HG03354 (cell line): ENCODE data around the gene SPATA1.
"Not testable (repeated sequence)": the region's sequence is repeated elsewhere in the genome, so short reads cannot be mapped to it uniquely, and the experiment has no call there.

Experiments
- ATAC-seq: cut with Tn5 transposase; IDR thresholded peaks from one replicate; pipeline ENCODE4 v1.9.1; 2021; ENCODE audit warnings: mild to moderate bottlenecking; ENCODE audit not compliant: unreplicated experiment, poor library complexity, severe bottlenecking

Gene SPATA1

DNA sequence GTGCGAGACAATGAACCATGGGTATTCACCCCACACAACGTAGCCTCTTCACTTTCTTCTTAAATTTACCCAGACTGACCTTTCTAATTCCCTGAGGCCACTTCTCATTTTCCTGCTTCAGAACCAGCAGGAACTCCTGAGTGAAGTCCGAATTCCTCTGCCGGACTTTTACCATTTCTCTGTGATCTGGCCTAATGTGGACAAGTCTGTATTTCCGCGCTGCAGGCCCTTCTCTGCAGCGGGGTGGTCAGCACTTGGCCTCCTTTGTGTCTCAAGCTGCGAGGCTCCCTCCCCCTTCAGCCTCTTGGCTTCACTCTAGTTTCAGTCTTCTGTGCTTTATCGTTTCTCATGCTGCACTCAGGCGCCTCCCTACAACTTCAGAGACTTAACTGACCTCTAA lies 77.5 kb downstream of the SPATA1 start:
- ATAC-seq = no peak

DNA sequence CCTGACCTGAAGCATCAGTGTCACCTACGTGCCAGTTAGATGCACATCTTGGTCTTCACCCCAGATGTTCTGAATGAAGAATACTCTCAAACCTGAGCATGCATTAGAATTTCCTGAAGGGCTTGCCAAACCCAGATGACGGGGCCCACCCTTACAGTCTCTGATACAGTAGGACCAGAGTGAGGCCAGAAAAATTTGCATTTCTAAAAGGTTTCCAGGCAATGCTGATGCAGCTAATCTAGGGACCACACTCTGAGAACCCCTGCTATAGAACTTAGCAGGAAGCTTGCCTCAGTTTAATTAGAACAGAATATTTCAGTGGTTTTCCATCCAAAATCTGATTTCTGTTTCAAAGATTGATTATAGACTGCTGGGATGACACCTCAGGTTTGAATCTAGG lies 77.9 kb downstream of the SPATA1 start:
- no peak for ATAC-seq

- ATAC-seq = no peak
These were observed 79.6 kb downstream of the SPATA1 start for GRCh38 chr1:84585803-84586202.

- no peak for ATAC-seq
These were observed 80.9 kb downstream of the SPATA1 start for GRCh38 chr1:84587099-84587498.

DNA sequence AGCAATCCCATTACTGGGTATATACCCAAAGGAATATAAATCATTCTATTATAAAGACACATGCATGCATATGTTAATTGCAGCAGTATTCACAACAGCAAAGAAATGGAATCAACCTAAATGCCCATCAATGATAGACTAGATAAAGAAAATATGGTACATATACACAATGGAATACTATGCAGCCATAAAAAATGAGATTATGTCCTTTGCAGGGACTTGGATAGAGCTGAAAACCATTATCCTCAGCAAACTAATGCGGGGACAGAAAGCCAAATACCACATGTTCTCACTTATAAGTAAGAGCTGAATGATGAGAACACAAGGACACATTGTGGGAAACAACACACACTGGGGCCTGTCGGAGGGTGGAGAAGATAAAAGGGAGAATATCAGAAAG lies 88.8 kb downstream of the SPATA1 start:
- not testable (repeated sequence) for ATAC-seq

DNA sequence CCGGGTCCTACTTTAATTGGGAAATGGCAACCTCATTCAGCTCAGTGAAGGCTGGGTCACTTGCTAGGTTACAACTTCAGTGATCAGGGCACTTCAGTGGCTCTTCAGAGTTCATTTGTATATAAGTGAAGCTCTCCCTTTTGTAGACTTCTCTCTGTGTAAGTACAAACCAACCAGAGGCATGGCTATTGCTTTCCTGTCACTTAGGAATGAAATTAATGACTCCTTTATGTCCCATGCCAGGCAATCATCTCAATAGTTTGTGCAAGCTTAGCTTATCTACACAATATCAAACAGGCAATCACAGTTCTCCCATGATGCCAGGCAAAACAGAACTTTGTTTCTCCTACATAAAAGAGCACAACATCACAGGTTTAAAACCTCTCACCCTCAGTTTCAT lies 90.8 kb downstream of the SPATA1 start:
- no peak for ATAC-seq

GRCh38 chr1:84598418-84598817 lies 92.2 kb downstream of the SPATA1 start:
- no peak for ATAC-seq

GRCh38 chr1:84598846-84599741 lies 92.9 kb downstream of the SPATA1 start:
- peak; percentile 78 for ATAC-seq

GRCh38 chr1:84600796-84601195 lies 94.6 kb downstream of the SPATA1 start:
- no peak for ATAC-seq

DNA sequence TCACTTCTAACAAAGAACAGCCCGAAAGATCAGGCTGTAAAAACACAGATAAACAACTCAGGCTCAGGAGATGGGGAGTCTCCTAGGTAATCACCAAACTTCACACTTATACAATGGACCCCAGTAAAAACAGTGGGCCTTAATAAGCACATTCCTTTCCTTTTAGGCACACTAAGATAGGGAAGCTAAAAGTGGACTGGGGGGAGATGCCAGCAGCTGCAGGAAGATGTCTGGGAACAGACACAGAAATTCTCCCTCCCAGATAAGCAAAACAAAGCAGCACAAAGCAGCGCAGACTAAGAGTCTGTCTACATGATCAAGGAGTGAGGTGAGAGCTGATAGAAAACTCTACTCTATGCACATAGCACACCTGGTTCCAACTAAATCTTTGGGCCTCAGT lies 97.0 kb downstream of the SPATA1 start:
- ATAC-seq = no peak

- ATAC-seq = no peak
These were observed 98.0 kb downstream of the SPATA1 start for GRCh38 chr1:84603941-84604830.

DNA sequence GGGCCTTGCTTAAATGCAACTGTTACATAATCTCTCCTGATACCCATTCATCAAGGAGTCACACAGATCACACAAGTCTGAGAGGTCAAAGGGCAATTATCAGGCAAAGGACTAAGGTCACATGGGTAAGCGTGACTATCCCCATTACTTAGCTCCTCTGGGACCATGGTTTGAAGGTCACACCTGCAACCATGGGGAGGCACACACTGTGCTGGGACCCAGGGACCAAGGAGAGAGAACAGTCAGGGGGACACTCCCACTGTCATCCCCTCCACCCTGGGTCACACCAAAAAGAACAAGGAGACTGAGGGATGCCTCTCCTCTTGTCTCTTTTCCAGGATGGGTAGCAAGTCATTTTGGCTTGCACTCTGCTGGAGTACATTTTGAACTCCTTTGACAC lies 99.0 kb downstream of the SPATA1 start:
- no peak for ATAC-seq

DNA sequence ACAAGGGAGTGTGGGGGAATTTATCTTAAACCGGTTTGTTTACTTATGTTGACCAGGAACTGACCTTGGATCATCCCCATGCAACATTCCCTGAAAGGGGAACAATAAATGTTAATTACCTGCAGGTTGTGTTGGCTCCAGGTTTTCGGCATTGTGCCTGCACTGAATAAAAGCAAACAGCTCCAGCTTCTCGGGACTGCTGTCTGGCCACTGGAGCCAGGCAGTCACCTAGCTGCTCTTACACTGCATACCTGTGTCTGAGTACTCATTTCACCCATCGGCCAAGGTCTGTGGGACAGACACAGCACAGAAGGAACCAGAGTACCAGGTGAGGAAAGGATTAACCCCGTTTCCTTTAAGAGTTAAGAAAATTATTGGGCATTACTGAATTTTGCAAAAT lies 100.8 kb downstream of the SPATA1 start:
- ATAC-seq = no peak

GRCh38 chr1:84611091-84611490 lies 104.9 kb downstream of the SPATA1 start:
- ATAC-seq = no peak

GRCh38 chr1:84611796-84612195 lies 105.6 kb downstream of the SPATA1 start:
- no peak for ATAC-seq

DNA sequence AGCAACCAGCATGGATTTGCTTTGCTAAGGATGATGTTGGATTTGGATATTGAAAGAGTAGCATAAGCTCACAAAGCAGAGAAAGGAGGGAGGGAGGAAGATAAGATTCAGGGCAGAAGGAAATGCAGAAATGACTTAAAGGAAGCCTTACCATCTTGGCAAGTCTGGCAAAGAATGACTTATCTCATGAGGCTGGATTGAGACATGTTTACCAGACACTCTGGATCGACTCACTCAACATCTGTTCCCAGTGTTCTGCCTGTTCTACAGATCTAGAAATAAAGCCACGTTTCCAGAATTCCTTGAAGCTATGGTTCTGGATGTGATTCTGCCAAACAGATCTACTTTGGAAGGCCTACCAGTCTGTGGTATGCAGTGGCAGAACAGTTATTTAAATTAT lies 106.8 kb downstream of the SPATA1 start:
- no peak for ATAC-seq

DNA sequence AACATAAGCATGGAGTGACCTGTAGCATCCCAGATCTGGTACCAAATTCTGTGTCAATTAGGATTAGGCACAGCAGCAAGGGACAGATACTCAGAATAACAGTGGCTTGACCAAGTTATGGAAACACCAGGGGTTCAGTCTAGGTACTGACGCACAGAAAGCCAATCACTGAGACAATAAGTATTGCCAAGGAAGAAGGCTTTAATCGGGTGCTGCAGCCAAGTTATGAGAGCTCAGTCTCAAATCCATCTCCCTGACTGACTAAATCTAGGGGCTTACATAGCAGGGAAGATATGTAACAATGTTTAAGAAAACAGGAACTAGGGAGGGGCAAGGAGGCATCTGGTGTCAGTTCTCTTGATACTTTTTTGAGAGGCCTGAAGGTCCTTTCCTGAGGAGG lies 107.7 kb downstream of the SPATA1 start:
- no peak for ATAC-seq

DNA sequence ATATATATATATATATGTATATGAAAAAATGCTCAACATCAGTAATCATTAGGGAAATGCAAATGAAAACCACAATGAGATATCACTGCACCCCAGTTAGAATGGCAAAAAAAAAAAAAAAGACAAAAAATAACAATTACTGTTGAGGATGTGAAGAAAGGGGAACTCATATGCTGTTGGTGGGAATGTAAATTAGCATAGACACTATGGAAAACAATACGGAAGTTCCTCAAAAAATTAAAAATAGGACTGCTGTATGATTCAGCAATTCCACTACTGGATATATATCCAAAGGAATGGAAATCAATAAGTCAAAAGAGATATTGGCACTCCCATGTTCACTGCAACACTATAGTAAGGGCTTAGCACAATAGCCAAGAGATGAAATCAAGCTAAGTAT lies 109.6 kb downstream of the SPATA1 start:
- no peak for ATAC-seq
